Hindlimb muscle (tissue), 1 donor: ENCODE results near the gene MAFF. TPM values are rescaled to one million over a fixed set of nuclear protein-coding genes. Genes with fewer than 3 reads are reported as not detected.
"Not testable (repeated sequence)": the region's sequence is repeated elsewhere in the genome, so short reads cannot be mapped to it uniquely, and the experiment has no call there.

Experiments used
- DNase-seq: peaks from one replicate; pipeline ENCODE4 v3.0.0-alpha.2; 2013
- polyA plus RNA-seq: library from polyadenylated mRNA; unstranded; fragments of 120-200 nt; gene quantifications from one replicate; pipeline ENCODE4 v1.2.1, GENCODE V29; 2013; ENCODE audit not compliant: insufficient read length

Gene MAFF
- polyA plus RNA-seq, 1 donor, result 3.8 TPM

DNA sequence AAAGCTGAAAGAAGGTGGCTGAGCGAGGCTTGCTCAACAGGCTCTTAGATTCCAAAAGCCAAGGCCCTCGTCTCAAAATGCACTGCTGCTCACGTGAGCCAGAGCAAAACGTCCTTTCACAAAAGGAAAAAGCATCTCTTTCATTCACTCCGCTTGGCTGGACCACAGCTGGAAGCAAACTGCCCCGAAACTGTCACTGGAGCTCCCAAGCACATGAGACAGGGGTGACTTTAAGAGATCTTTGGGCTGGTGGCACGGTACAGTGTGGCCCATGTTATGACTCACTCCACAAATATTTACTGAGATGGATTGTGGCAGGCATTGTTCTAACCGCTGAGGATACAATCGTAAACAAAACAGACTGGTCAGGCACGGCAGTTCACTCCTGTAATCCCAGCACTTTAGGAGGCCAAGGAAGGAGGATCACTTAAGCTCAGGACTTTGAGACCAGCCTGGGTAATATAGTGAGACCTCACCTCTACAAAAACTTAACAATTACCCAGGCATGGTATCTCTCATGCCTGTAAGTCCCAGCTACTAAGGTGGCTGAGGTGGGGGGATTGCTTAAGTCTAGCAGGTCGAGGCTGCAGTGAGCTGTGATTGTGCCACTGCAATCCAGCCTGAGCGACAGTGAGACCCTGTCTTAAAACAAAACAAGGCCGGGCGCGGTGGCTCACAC is 23.7 kb upstream of the MAFF start:
- no peak for DNase-seq

DNA sequence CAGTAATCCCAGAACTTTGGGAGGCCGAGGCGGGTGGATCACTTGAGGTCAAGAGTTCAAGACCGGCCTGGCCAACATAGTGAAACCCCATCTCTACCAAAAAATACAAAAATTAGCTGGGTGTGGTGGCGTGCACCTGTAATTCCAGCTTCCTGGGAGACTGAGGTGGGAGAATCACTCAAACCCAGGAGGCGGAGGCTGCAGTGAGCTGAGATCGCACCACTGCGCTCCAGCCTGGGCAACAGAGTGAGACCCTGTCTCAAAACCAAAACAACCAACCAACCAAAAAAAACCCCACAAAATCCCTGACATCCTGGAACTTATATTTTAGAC is 23.2 kb upstream of the MAFF start:
- DNase-seq, result not testable (repeated sequence)

GRCh38 chr22:38180841-38181452 is 20.8 kb upstream of the MAFF start:
- no peak for DNase-seq

GRCh38 chr22:38181453-38182200 is 20.2 kb upstream of the MAFF start, which contains the start of gene PLA2G6:
TSS of gene PLA2G6 (minus strand) at chr22:38181830. CDS start at chr22:38169426, 12,404 bp downstream.
- DNase-seq, result peak; percentile 99

GRCh38 chr22:38184788-38185187 is 17.0 kb upstream of the MAFF start:
- no peak for DNase-seq

DNA sequence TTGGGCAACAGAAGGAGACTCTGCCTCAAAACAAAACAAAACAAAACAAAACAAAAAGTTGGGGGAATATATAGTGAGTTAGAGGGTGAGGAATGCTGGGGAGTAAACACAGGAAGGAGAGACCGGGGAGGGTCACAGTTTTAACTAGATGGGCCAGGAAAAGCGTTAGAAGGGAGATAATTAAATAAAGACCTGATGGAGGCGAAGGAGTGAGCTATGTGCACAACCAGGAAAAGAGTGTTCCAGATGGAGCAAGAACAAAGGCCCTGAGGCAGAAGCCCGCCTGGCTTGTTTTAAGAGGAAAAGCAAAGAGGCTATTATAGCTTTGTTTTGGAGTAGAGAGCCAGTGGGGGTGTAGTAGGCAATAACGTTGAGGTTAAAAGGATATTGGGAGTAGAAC is 15.4 kb upstream of the MAFF start:
- no peak for DNase-seq

DNA sequence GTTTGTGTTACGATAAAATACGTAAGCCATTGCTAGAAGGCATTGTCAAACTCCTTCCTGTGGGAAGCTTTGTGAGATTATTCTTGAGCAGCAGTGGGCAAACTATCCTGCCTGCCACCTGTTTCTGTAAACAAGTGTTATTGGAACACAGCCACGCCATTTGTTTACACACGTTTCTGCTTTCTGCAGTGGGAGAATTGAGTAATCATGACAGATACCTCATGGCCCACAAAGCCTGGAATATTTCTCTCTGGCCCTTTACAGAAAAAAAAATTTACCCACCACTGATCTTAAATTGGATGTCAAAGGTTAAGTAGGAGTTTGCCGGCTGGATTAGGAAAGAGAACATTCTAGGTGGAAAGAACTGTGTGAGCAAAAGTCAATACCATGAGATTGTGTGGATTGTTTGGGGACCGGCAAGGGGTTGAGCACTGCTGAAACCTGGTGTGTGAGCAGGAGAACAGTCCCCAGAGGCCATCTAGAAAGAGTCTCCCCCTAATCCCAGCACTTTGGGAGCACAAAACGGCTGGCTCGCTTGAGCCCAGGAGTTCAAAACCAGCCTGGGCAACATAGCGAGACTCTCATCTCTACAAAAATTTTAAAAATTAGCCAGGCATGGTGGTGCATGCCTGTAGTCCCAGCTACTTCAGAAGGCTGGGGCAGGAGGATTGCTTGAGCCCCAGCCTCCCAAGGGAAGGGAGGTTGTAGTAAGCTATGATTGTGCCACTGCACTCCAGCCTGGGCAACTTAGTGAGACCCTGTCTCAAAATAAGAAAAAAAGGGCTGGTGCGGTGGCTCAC is 14.2 kb upstream of the MAFF start:
- no peak for DNase-seq

- no peak for DNase-seq
Measured at GRCh38 chr22:38189104-38189503, 12.7 kb upstream of the MAFF start.

DNA sequence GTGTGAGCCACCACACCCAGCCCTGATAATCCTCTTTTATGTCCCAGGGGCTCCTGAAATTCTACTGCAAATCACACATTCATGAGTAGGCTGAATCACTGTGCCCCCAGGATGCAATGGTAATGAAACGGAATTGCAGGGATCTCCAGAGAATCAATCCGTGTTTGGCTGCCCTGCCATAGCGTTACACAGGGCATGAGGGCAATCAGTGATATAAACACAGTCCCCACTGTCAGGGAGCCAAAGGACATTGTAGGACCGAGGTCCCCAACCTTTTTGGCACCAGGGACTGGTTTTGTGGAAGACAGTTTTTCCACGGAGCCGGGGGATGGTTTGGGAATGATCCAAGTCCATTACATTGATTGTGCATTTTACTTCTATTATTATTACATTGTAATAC is 11.2 kb upstream of the MAFF start:
- DNase-seq, result no peak

DNA sequence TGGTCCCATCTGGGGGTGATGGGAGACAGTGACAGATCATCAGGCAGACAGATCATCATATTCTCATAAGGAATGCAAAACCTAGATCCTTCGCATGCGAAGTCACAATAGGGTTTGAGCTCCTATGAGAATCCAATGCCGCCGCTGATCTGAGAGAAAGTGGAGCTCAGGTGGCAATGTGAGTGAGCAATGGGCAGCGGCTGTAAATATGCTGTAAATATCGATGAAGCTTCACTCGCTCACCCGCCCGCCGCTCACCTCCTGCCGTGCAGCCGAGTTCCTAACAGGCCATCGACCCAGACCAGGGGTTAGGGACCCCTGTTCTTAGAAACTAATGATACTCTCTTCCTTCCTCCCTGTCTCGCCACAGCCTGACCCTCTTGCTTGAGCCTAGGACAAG is 10.7 kb upstream of the MAFF start:
- no peak for DNase-seq

GRCh38 chr22:38191731-38192474 is 9.9 kb upstream of the MAFF start:
- DNase-seq, result no peak

- DNase-seq, result no peak
Measured at GRCh38 chr22:38192475-38192863, 9.3 kb upstream of the MAFF start.

GRCh38 chr22:38193580-38193979 is 8.2 kb upstream of the MAFF start:
- no peak for DNase-seq

- no peak for DNase-seq
Measured at GRCh38 chr22:38196791-38197419, 4.9 kb upstream of the MAFF start.

DNA sequence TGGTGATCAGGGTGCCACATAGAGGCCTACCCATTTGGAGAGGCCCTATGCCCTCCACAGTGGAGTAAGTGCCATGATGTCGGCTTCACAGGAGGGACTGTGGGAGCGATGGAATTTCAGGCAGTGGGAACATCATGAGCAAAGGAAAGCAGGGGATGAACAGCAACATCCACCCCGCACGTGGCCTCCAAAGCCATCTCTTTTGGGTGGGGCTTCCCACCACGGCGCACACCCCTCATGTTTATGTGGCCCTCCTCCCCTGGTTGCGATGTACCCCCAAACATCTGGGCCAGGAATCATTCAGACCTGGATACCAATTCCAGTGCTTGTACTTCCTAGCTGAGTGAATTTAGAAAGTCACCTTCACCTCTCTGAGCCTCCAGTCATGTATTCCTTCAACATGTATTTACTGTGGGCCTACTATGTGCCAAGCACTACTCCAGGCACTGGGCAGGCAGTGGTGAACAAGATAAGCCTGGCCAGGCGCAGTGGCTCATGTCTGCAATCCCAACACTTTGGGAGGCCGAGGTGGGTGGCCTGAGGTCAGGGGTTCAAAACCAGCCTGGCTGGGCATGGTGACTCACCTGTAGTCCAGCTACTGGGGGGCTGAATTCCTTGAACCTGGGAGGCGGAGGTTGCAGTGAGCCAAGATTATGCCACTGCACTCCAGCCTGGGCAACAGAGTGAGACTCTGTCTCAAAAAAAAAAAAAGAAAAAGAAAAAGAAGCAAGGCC is 1.8 kb upstream of the MAFF start:
- DNase-seq, result no peak

DNA sequence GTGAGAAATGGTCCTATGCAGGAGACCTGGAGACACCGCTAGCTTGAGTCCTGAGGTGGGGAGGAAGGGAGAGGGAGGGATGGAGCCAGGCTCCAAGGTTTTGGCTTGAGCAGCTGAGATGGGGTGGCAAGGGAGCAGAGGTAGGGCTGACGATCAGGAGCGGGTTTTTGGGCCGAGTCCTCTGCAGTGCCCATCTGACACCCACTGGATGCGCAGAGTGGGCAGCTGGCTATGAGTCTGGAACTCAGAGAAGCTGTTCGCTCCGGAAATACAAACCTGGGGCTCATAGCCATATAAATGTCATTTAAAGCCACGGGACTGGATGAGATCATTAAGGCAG is 453 bp upstream of the MAFF start:
- DNase-seq, result no peak

DNA sequence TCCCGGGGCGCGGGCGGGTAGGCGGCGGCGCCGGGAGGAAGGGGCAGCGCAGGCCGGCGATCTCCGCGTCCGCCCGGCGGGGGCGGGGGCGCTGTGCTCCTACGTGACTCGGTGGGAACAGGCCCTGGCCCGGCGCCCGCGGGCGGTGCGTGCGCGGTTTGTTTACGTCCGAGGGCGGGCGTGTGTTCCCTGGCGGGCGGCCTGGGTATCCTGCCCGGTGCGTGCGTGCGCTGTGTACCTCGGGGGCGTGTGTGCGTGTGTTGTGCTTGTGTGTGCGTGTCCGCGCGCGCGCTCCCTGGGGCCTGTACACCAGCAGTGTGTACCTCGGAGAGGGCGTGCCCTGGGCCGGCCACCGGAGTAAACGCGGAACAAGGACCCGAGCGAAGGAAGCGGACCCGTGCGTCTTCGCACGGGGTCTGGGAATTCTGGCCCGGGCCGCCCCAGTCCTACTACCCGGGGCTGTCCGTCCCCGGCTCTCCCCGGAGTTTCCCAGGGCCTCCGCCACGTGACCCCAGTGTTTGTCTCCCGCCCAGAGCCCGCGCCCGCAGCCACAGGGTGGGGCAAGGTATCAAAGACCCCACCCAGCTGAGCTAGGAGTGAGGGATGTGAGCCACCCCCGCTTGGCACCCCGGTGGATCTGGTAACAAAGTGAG is 769 bp downstream of the MAFF start:
- DNase-seq, result peak; percentile 91

DNA sequence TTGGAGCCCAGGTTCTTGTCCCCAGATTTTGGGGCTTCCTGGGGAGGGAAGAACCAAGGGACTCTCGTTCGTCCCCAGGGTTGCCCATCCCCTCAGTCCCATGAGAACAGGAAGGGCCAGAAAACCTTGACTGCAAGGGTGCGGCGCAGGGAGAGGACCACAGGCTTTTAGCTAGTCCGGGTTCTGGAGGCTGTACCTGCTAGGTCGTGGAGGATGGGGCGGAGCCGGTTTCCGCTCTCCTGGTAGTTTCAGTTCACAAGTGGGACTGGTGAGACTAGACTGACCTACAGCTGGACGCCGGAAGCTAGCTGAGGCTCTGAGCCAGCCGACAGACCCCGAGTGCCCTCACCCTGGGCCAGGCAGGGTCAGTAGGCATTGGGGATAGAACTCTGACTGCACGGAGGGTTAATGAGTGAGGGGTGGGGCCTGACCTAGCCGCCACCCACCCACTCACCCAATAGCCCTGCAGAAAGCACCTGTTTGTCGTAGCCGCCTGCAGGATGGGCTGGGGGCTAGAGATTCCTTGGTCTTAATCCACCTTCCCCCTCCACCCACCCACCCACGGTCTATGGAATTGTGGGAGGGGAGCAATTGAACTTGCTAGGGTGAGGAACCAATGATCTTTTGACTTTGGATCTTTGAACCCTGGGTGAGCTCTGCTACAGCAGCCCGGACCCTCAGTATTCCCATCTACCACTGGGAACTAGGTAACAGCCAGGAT is 1.5 kb downstream of the MAFF start:
- no peak for DNase-seq

DNA sequence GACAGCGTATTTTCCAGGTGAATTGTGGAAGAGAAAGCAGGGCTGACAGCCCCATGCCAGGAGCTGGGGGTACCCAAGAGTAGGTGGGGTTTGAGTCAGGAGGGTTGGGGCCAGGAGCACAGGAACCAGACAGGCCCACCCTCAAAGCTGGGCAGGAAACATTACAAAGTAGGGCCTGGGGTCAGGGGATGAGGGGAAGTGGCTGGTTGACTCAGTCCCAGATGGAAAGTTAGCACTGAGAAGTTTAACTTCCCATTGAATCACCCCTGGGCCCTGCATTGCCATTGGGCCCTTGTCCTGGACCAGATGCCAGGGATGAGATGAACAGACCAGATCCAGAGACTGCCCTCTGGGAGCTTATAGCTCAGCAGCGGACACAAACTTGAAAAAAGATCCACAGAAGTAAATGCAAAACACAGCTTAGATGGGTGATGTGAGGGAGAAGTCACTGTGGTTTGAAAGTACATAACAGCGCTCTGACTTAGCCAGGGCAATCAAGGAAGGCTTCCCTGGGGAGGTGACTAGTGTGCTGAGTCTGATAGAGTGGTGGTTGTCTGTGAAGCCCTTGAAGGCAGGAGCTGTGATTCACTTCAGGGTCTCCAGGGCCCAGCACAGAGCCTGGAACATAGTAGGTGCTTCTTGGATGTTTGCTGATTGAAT is 2.2 kb downstream of the MAFF start:
- DNase-seq, result no peak
